ENCODE data around the gene DGKQ.

DNA sequence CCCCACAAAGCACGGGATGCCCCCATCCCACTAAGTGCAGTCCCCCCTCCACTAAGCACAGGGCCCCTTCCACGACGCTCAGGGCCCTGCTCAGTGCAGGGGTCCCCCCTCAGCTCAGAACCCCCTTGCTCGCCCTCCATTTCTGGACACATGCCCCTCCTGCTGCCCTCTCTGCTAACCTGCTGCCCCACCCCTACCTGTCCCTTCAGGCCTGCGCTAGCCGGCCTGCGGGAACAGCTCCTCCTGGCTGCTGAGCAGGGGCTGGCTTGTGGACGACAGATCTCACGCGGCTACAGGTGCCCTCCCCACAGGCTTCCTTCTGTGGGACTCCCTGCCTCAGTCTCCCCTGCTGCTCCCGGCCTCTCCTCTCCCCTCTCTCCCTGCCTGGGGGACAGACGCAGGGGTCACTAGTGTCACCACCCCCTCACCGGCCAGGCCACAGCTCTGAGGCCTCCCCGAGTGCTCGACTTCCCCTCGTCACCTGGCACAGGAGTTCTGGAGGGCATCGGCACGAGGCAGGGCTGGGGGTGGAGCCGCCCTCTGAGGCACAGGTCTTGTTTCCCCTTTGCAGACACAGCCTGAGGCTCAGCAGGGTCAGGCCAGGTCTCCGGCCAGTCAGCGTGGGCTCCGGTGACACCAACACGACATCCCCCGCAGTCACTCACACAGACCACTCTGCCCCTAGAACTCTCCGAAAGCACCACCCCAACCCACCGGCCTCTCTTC is 62.8 kb downstream of the DGKQ start:
- TF ChIP-seq, protein P1, sequence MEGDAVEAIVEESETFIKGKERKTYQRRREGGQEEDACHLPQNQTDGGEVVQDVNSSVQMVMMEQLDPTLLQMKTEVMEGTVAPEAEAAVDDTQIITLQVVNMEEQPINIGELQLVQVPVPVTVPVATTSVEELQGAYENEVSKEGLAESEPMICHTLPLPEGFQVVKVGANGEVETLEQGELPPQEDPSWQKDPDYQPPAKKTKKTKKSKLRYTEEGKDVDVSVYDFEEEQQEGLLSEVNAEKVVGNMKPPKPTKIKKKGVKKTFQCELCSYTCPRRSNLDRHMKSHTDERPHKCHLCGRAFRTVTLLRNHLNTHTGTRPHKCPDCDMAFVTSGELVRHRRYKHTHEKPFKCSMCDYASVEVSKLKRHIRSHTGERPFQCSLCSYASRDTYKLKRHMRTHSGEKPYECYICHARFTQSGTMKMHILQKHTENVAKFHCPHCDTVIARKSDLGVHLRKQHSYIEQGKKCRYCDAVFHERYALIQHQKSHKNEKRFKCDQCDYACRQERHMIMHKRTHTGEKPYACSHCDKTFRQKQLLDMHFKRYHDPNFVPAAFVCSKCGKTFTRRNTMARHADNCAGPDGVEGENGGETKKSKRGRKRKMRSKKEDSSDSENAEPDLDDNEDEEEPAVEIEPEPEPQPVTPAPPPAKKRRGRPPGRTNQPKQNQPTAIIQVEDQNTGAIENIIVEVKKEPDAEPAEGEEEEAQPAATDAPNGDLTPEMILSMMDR (IDR thresholded peaks at IDR 0.05 in 8 of 11, conservative IDR thresholded peaks at IDR 0.05 in 3 of 11): no peak
- TF ChIP-seq POLR2A (IDR thresholded peaks at IDR 0.05): no peak

Data from spleen (tissue), 7 donors.